ENCODE measurements around the gene PTPRH.

PTPRH gene

DNA sequence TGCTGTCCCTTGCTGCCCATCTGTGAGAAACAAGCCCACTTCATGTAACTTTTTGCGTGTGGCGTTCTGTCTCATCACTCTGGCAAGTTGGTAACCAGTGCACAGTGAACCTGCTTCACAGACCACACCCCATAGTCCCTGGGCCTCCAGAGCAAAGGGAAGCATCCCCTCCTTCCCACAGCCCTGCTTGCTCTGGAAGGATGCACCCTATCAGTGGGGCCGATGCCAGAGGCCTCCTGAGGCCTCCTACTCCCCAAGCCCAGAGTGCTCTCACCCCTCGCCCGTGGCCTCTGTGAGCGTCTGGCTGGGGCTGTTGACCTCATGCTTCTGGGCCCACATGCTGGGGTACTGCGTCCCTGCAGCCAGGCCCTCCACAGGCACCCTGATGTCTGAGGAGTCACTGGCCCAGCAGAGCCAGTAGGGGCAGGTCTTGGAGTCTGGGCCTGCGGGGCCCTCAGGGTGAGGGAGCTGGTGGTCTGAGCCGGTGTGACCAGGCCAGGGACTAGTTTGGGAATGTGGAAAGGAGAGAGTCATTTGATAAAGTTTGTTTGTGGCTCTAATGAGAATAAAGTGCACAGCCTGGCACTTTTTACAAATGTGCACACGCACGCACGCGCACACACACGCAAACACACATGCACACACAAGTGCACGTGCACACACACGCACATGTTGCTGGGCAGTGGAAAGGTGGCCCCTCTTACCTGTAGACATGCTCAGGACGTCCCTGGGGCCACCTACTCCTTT, 14.2 kb upstream of the PTPRH start:
- DNase-seq (ENCODE audit: low spot score): no peak
- no peaks in the 10 kb centered on the region for H3K9me3 ChIP-seq (ENCODE audit: severe bottlenecking)
- H3K36me3 ChIP-seq (ENCODE audit: low read depth): 0 out of 2 replicates have a peak, but pooled peaks cover 8% of the 10 kb centered on the region
- no peaks in the 10 kb centered on the region for H3K27me3 ChIP-seq (ENCODE audit: insufficient read depth, poor library complexity, severe bottlenecking)
- no peak overlapping the region for H3K27ac ChIP-seq (ENCODE audit: poor library complexity, severe bottlenecking)
- ATAC-seq (ENCODE audit: low read depth): peak; percentile 15
- no peaks in the 10 kb centered on the region for H3K4me1 ChIP-seq (ENCODE audit: insufficient read depth, poor library complexity, severe bottlenecking)
- TF ChIP-seq, protein P1, sequence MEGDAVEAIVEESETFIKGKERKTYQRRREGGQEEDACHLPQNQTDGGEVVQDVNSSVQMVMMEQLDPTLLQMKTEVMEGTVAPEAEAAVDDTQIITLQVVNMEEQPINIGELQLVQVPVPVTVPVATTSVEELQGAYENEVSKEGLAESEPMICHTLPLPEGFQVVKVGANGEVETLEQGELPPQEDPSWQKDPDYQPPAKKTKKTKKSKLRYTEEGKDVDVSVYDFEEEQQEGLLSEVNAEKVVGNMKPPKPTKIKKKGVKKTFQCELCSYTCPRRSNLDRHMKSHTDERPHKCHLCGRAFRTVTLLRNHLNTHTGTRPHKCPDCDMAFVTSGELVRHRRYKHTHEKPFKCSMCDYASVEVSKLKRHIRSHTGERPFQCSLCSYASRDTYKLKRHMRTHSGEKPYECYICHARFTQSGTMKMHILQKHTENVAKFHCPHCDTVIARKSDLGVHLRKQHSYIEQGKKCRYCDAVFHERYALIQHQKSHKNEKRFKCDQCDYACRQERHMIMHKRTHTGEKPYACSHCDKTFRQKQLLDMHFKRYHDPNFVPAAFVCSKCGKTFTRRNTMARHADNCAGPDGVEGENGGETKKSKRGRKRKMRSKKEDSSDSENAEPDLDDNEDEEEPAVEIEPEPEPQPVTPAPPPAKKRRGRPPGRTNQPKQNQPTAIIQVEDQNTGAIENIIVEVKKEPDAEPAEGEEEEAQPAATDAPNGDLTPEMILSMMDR (IDR thresholded peaks at IDR 0.05; ENCODE audit: poor library complexity, severe bottlenecking): no peak
- no peak overlapping the region for H3K4me3 ChIP-seq (ENCODE audit: severe bottlenecking)

DNA sequence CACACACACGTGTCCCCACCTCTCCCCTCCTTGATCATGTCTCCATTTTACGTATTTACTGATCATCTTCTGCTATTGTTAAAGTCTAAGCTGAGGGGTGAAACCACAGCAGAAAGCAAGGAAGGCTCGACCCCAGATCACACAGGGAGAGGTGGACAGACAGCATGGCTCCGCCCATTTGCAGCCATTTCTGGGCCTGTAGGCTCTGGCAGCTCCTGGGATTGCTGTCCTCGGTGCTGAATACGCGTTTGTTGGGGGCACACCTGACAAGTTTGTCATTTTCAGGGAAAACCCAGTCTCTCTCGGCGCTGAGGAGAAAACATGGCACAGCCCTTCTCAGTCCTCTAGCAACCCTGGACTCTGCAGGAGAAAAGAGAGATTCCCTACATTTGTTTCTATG, 11.2 kb upstream of the PTPRH start:
- Histone ChIP-seq H3K4me1 (ENCODE audit: insufficient read depth, poor library complexity, severe bottlenecking) (peaks cover 11% of the 10 kb centered on the region), H3K36me3 (ENCODE audit: low read depth) (no peaks in the 10 kb centered on the region), H3K27ac (ENCODE audit: poor library complexity, severe bottlenecking) (no peak overlapping the region), H3K4me3 (ENCODE audit: severe bottlenecking) (no peak overlapping the region), H3K9me3 (ENCODE audit: severe bottlenecking) (no peaks in the 10 kb centered on the region), H3K27me3 (ENCODE audit: insufficient read depth, poor library complexity, severe bottlenecking) (no peaks in the 10 kb centered on the region)
- ATAC-seq (ENCODE audit: low read depth) (no peak), DNase-seq (ENCODE audit: low spot score) (no peak)
- TF ChIP-seq, protein P1 (IDR thresholded peaks at IDR 0.05; ENCODE audit: poor library complexity, severe bottlenecking): no peak

DNA sequence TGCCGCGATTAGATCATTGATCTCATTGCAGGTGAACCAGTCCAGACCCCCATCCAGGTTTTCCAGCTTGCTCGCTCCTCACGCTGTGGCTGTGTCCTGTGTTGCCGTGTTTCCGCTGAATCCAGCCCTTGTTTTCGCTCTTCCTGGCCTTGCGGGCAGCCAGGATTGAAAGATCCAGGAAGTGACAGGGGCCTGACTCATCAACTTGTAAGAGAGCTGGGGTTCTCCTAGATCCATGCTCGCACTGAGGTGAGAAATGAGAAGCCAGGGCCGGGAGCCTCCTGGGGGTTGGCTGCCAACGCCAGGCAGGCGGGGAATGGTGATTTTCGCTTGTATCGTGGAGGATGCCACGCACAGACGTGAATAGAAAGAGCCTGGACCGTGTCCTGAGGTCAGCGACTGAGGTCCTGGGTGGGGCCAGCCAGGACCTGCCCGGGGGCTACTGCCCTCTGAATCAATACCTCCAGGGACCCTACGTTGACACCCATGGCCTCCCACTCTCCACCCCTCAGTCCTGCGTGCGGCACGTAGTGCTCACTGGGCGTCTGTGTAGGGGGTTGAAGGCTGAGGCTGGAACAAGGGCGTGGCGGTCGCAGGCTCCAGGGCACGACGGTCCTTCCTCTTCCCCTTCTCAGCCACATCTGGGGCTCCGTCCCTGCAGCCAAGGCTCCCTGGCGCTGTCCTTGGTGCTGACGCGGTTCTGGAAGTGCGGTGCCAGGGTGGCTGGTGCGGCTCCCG, 7.3 kb upstream of the PTPRH start:
- TF ChIP-seq, protein P1 (IDR thresholded peaks at IDR 0.05; ENCODE audit: poor library complexity, severe bottlenecking): no peak
- Histone ChIP-seq H3K27me3 (ENCODE audit: insufficient read depth, poor library complexity, severe bottlenecking) (no peaks in the 10 kb centered on the region), H3K27ac (ENCODE audit: poor library complexity, severe bottlenecking) (peak overlapping the region; percentile 79), H3K4me1 (ENCODE audit: insufficient read depth, poor library complexity, severe bottlenecking) (peaks cover 11% of the 10 kb centered on the region), H3K4me3 (ENCODE audit: severe bottlenecking) (peak overlapping the region; percentile 13), H3K36me3 (ENCODE audit: low read depth) (no peaks in the 10 kb centered on the region), H3K9me3 (ENCODE audit: severe bottlenecking) (peaks cover 3% of the 10 kb centered on the region)
- ATAC-seq (ENCODE audit: low read depth) (peak; percentile 96), DNase-seq (ENCODE audit: low spot score) (peak; percentile 97)

DNA sequence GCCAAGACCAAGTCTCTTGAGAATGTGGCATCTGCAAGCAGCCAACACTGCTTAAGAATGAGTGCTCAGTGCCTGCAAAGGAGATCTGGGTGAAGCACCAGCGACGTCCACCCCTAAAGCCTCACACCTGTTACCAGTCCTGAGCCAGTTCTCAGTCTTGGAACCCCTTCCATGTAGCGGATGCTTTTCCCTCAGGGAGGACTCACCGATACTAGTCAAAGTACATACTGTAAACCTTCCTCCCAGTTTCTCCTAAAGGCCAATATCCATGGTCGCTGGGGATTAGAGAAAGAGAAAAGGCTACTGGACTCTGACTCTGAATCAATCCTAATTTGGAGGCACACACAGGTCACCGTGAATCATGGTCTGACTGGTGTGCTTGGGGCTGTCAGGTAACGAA, 4.2 kb upstream of the PTPRH start:
- Histone ChIP-seq H3K9me3 (ENCODE audit: severe bottlenecking) (peaks cover 3% of the 10 kb centered on the region), H3K4me3 (ENCODE audit: severe bottlenecking) (no peak overlapping the region), H3K36me3 (ENCODE audit: low read depth) (no peaks in the 10 kb centered on the region), H3K4me1 (ENCODE audit: insufficient read depth, poor library complexity, severe bottlenecking) (peaks cover 28% of the 10 kb centered on the region), H3K27ac (ENCODE audit: poor library complexity, severe bottlenecking) (no peak overlapping the region), H3K27me3 (ENCODE audit: insufficient read depth, poor library complexity, severe bottlenecking) (no peaks in the 10 kb centered on the region)
- no peak for DNase-seq (ENCODE audit: low spot score)
- ATAC-seq (ENCODE audit: low read depth): no peak
- TF ChIP-seq, protein P1 (IDR thresholded peaks at IDR 0.05; ENCODE audit: poor library complexity, severe bottlenecking): no peak

All from RWPE2 (cell line).